ENCODE data around the gene ZSCAN16.
"Not testable (repeated sequence)": the region's sequence is repeated elsewhere in the genome, so short reads cannot be mapped to it uniquely, and the experiment has no call there.

GRCh38 chr6:28102222-28102621 is 22.2 kb upstream of the ZSCAN16 start:
- TF ChIP-seq EZH2phosphoT487 (IDR thresholded peaks at IDR 0.05; ENCODE audit: borderline replicate concordance, low read depth, low read length); CTCF (conservative IDR thresholded peaks at IDR 0.05; ENCODE audit: low read length): not testable (repeated sequence)

Data from OCI-LY7 (cell line).